PC-9 (cell line): Measurements from ENCODE around the gene ARSJ.

Experiments used
- EZH2 ChIP-seq: fragments of 200-600 bp; sonication (generic); IDR thresholded peaks from 2 replicates; pipeline ENCODE4 v1.8.0; 2017; ENCODE audit warnings: antibody characterized with exemption, low read depth
- TF ChIP-seq, protein P1 (sequence below): fragments of 200-600 bp; sonication (generic); conservative IDR thresholded peaks from 2 replicates; pipeline ENCODE4 v1.6.1; 2017; ENCODE audit warnings: mixed run types, antibody characterized with exemption, mild to moderate bottlenecking, moderate library complexity

DNA sequence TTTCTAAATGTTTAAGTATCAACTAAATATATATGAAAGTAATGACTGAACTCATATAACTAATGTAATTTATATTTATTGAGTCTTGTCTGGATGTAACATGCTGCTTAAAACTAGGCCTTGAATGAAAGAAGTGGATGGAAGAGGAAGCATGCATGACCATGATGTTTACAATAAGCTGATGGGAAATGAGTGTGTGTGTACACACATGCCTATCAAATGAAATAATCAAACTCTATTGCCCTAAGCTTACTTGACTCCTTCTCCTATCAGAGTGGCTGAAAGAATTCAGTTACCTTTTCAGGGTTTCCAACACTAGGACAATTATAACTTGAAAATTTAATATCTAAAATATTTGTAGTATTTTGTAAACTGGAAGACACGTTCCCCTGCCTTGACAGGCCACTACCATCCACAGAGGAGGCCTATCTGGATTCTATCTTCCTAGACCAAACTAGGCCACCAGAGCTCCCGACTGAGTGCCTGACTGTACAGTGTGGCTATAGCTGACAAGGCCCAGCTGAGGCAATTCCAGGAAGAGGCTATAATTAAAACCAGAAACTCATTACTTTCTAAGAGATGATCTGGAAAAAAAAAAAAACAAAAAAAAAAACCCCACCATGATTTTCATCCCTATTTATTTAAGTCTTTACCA lies 7.6 kb downstream of the ARSJ start:
- TF ChIP-seq, protein P1, sequence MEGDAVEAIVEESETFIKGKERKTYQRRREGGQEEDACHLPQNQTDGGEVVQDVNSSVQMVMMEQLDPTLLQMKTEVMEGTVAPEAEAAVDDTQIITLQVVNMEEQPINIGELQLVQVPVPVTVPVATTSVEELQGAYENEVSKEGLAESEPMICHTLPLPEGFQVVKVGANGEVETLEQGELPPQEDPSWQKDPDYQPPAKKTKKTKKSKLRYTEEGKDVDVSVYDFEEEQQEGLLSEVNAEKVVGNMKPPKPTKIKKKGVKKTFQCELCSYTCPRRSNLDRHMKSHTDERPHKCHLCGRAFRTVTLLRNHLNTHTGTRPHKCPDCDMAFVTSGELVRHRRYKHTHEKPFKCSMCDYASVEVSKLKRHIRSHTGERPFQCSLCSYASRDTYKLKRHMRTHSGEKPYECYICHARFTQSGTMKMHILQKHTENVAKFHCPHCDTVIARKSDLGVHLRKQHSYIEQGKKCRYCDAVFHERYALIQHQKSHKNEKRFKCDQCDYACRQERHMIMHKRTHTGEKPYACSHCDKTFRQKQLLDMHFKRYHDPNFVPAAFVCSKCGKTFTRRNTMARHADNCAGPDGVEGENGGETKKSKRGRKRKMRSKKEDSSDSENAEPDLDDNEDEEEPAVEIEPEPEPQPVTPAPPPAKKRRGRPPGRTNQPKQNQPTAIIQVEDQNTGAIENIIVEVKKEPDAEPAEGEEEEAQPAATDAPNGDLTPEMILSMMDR, result no peak
- TF ChIP-seq EZH2, result no peak
